Mesothelial cell of epicardium (in vitro differentiated cells): ENCODE data around the gene H1-8. TPM values are rescaled to one million over a fixed set of nuclear protein-coding genes. Genes with fewer than 3 reads are reported as not detected.
A peak's percentile ranks its signal among the peaks of the same experiment; 100 is the strongest.

ENCODE experiments used
- DNase-seq, 2 experiments: peaks; one replicate each; pipeline ENCODE4 v3.0.0; 2021; ENCODE audit warnings: low spot score in 2 of 2; ENCODE audit not compliant: unreplicated experiment in 2 of 2
- H3K27ac Mint-ChIP-seq: 2 replicates; pipeline ENCODE4 v1.8.0; 2021; ENCODE audit warnings: mixed read lengths
- H3K27me3 Mint-ChIP-seq: 2 replicates; pipeline ENCODE4 v1.8.0; 2021; ENCODE audit warnings: low read depth, mixed read lengths
- H3K36me3 Mint-ChIP-seq: 2 replicates; pipeline ENCODE4 v1.8.0; 2021; ENCODE audit warnings: mixed read lengths
- H3K4me1 Mint-ChIP-seq: 2 replicates; pipeline ENCODE4 v1.8.0; 2021; ENCODE audit warnings: mixed read lengths
- H3K4me3 Mint-ChIP-seq: 2 replicates; pipeline ENCODE4 v1.8.0; 2021; ENCODE audit warnings: mild to moderate bottlenecking, moderate library complexity, mixed read lengths
- H3K9me3 Mint-ChIP-seq: 2 replicates; pipeline ENCODE4 v1.8.0; 2021; ENCODE audit warnings: mixed read lengths
- total RNA-seq: library from RNA; stranded (reverse); gene quantifications from 3 replicates; pipeline ENCODE4 v1.2.1, GENCODE V29; 2021
- TF ChIP-seq, protein P1 (sequence below): fragments of 200-600 bp; sonication (generic); IDR thresholded peaks from one replicate; pipeline ENCODE4 v1.5.0; 2021; ENCODE audit warnings: antibody characterized with exemption; ENCODE audit not compliant: unreplicated experiment

The H1-8 gene
- total RNA-seq, 1 donor from 2014 or later = not detected

DNA sequence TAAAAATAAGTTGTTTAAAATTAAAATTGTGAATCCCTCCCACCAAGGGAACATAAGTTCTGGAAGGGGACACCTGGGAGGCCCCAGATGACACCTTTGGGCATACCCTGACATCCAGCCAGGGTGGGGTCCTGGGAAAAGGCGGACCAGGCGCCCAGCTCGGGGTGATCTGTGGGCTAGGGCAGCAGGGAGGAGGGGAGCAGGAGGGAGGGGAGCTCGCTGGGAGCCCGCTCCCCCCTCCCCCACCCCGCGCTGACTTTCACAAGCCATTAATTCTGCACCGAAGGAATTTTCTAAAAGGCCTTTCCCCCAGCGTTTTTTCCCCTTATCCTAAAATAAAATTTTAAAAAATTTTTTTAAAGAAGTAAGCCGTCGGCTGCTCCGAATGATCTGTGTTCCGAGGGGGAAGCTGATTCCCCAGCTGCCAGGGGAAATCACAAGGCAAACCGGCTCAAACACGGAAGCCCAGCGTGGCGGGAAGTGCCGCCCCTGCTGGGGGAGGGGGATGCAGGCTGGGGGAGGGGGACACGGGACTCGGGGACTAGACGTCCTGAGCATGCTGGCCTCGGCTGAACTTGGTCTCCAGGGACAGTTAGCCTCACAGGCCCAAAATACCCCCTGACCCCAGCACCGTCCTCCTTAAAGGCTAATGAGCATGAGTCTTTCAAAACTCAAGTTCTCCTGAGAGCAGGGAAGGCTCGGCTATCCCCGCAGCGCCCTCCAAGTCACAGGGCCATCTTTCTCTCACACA lies 49.6 kb downstream of the H1-8 start:
- no peaks in the 10 kb centered on the region for H3K27me3 Mint-ChIP-seq
- DNase-seq = peak in 1 of 2 experiments; percentile 64
- peak overlapping the region; percentile 37 for H3K4me3 Mint-ChIP-seq
- H3K27ac Mint-ChIP-seq = peak overlapping the region; percentile 93
- no peaks in the 10 kb centered on the region for H3K9me3 Mint-ChIP-seq
- TF ChIP-seq, protein P1, sequence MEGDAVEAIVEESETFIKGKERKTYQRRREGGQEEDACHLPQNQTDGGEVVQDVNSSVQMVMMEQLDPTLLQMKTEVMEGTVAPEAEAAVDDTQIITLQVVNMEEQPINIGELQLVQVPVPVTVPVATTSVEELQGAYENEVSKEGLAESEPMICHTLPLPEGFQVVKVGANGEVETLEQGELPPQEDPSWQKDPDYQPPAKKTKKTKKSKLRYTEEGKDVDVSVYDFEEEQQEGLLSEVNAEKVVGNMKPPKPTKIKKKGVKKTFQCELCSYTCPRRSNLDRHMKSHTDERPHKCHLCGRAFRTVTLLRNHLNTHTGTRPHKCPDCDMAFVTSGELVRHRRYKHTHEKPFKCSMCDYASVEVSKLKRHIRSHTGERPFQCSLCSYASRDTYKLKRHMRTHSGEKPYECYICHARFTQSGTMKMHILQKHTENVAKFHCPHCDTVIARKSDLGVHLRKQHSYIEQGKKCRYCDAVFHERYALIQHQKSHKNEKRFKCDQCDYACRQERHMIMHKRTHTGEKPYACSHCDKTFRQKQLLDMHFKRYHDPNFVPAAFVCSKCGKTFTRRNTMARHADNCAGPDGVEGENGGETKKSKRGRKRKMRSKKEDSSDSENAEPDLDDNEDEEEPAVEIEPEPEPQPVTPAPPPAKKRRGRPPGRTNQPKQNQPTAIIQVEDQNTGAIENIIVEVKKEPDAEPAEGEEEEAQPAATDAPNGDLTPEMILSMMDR = no peak
- H3K36me3 Mint-ChIP-seq = no peaks in the 10 kb centered on the region
- H3K4me1 Mint-ChIP-seq = peaks cover 57% of the 10 kb centered on the region

DNA sequence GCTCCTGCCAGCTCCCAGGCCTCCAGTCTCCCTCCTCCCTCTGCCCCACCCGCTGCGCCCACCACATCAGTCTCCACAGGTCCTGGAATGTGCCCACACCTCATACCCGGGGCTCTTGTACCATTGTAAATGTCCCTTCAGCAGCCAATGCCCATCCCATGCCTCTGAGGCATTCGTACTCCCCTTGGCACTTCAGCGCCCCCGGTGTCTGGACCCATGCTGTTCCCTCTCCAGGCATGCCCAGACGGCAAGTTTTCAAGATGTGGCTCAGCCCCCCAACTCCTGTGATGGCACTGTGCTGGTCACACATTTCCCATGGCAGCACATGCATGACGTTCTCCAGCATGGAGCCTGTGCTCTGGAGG lies 50.2 kb downstream of the H1-8 start:
- H3K27ac Mint-ChIP-seq = peak overlapping the region; percentile 93
- H3K4me1 Mint-ChIP-seq = peaks cover 64% of the 10 kb centered on the region
- H3K27me3 Mint-ChIP-seq = no peaks in the 10 kb centered on the region
- DNase-seq = no peak
- no peaks in the 10 kb centered on the region for H3K36me3 Mint-ChIP-seq
- H3K9me3 Mint-ChIP-seq = no peaks in the 10 kb centered on the region
- TF ChIP-seq, protein P1 = no peak
- peak overlapping the region; percentile 15 for H3K4me3 Mint-ChIP-seq

DNA sequence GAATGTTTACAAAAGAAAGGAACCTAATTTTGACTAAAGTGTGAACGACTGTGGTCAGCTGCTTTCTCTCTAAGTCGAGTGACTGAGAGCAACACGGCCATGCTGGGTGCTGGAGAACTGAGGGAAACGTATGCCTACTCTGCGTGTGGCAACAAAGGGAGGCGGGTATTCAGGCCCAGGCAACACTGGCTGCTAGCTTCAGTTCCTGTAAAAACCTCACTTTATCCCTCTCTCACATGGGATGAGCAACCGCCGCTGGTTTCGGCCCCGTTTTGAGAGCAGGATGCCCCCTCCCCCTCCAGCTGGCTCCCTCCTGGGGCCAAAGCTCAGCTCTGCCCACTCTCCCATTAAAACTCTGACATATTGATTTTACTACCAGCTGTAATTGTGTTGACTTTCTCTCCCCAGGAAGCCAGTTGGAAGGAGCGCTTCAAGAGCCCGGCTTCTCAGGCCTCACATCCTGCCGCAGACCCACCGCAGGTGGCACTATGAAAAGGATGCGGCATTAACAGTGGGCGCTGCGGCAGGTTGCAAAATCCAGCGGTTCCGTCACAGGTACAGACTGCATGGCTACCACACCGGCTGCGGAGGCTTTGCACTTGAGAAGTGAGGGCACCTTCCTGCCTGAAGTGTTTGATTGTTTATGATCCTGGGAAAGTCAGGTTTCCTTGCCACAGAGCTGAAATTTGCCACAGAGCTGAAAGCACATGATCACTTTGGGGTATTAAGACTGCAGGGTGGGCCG lies 50.8 kb downstream of the H1-8 start:
- Mint-ChIP-seq H3K27me3 (no peaks in the 10 kb centered on the region), H3K36me3 (no peaks in the 10 kb centered on the region), H3K4me1 (peaks cover 67% of the 10 kb centered on the region), H3K9me3 (no peaks in the 10 kb centered on the region), H3K4me3 (peak overlapping the region; percentile 15), H3K27ac (peak overlapping the region; percentile 93)
- TF ChIP-seq, protein P1 = no peak
- DNase-seq = no peak

DNA sequence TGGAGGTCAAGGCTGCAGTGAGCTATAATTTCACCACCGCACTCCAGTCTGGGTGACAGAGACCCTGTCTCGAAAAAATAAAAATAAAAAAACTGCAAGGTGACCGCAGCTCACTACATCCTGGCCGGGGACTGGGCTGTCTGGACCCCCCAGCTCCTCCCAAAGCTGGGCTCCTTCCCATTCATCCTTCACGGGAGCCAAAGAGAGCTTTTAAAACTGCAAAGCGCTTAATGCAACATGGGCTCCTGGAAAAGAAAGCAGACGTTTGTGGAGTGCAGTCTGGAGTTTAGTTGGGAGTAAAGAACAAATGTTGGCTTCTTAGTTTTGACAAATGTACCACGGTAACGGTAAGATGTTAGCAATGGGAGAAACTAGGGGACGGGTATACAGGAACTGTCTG lies 51.4 kb downstream of the H1-8 start:
- Mint-ChIP-seq H3K4me1 (peaks cover 67% of the 10 kb centered on the region), H3K9me3 (no peaks in the 10 kb centered on the region), H3K4me3 (no peak overlapping the region), H3K27me3 (no peaks in the 10 kb centered on the region), H3K27ac (peak overlapping the region; percentile 69), H3K36me3 (no peaks in the 10 kb centered on the region)
- TF ChIP-seq, protein P1 = no peak
- DNase-seq = no peak

DNA sequence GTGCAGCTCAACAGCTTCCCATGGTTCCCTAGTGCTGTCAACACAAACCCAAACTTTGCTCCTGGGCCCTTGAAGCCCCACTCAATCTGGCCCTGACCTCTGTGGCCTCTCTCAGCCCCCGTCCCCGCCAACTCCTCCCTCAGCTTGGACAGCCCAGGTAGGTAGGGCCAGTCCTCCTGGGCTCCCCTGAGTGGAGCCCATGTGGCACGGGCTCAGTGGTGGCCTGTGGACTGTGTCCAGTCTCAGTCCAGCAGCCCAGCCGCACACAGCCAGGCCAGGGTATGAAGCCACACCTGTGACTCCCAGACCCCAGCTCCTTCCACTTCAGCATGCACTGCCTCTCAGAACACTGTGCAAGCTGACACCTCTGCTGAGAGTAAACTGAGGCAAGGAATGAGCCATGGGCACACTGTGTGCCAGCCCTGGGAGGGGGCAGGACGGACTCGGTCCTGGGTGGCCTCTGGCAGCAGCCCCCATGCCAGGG lies 52.0 kb downstream of the H1-8 start:
- Mint-ChIP-seq H3K4me1 (peaks cover 66% of the 10 kb centered on the region), H3K27me3 (no peaks in the 10 kb centered on the region), H3K27ac (no peak overlapping the region), H3K4me3 (no peak overlapping the region), H3K36me3 (no peaks in the 10 kb centered on the region), H3K9me3 (no peaks in the 10 kb centered on the region)
- TF ChIP-seq, protein P1 = no peak
- no peak for DNase-seq
